A549 (cell line): Measurements from ENCODE around the gene OVAAL. TPM values are rescaled to one million over a fixed set of nuclear protein-coding genes. Genes with fewer than 3 reads are reported as not detected.

Source experiments
- ATAC-seq, 2 experiments: fragments of 200-7000 bp in 1 of 2; fragments of >200 bp in 1 of 2; cut with Nextera tagmentation in 1 of 2; cut with Tn5 transposase in 1 of 2; 3 replicates each; pipeline versions ENCODE4 v1.8.0 to v1.9.1; 2018 to 2020; ENCODE audit warnings: mild to moderate bottlenecking in 1 of 2, moderate library complexity in 1 of 2
- CTCF ChIA-PET: fragments of 300-600 bp; sonication (Branson Sonifier 250); formaldehyde crosslinking; extraction: SDS; loops from one replicate; lab custom pipeline; 2021; ENCODE audit warnings: antibody characterized with exemption, inconsistent platforms; lab: Yijun Ruan, JAX
- POLR2A ChIA-PET: fragments of 350-600 bp; formaldehyde crosslinking; extraction: SDS; loops from one replicate; lab custom pipeline; 2021; ENCODE audit warnings: antibody characterized with exemption, inconsistent platforms; lab: Yijun Ruan, JAX
- DNase-seq, 2 experiments: peaks; one replicate each; pipeline versions ENCODE4 v3.0.0 to v3.0.0-alpha.2; 2011 to 2016; ENCODE audit warnings: low read depth in 1 of 2, low spot score in 1 of 2
- FAIRE-seq: peaks from 2 replicates; lab custom pipeline; 2011; peaks lifted over from hg19 to GRCh38; lab: Jason Lieb, UNC
- H3K27ac ChIP-seq, 2 experiments: fragments of >200 bp; sonication (Bioruptor Twin); formaldehyde crosslinking; 3 replicates each; pipeline ENCODE4 v1.5.1; 2016 to 2017
- H3K4me1 ChIP-seq: fragments of >200 bp; sonication (Bioruptor Twin); formaldehyde crosslinking; 3 replicates; pipeline ENCODE4 v1.6.1; 2016
- H3K4me2 ChIP-seq: fragments of >200 bp; sonication (Bioruptor Twin); formaldehyde crosslinking; 3 replicates; pipeline ENCODE4 v1.6.1; 2016
- H3K4me3 ChIP-seq: fragments of >200 bp; sonication (Bioruptor Twin); formaldehyde crosslinking; 3 replicates; pipeline ENCODE4 v1.5.1; 2016
- H3K9me3 ChIP-seq: fragments of >200 bp; sonication (Bioruptor Twin); formaldehyde crosslinking; 3 replicates; pipeline ENCODE4 v1.6.1; 2016
- BHLHE40 ChIP-seq: IDR thresholded peaks from 2 replicates; pipeline ENCODE4 v1.6.1; 2012; ENCODE audit warnings: low read depth, low read length, inconsistent platforms
- CBX2 ChIP-seq: fragments of 200-600 bp; sonication (generic); IDR thresholded peaks from 2 replicates; pipeline ENCODE4 v1.6.1; 2016; ENCODE audit warnings: low read depth, mild to moderate bottlenecking, borderline replicate concordance
- CBX8 ChIP-seq: fragments of 200-600 bp; sonication (generic); IDR thresholded peaks from 2 replicates; pipeline ENCODE4 v1.6.1; 2016
- CEBPB ChIP-seq, 2 experiments: fragments of >200 bp in 1 of 2; sonication (Bioruptor Twin) in 1 of 2; formaldehyde crosslinking in 1 of 2; IDR thresholded peaks; 2 replicates each; pipeline ENCODE4 v1.6.1; 2012 to 2016
- CHD4 ChIP-seq: fragments of 200-600 bp; sonication (generic); IDR thresholded peaks from 2 replicates; pipeline ENCODE4 v1.6.1; 2016; ENCODE audit warnings: antibody characterized with exemption, mild to moderate bottlenecking, borderline replicate concordance
- EHF ChIP-seq: fragments of 250-450 bp; sonication (Bioruptor Pico); IDR thresholded peaks from 2 replicates; pipeline ENCODE4 v1.5.0; 2020; ENCODE audit warnings: mild to moderate bottlenecking
- EHMT2 ChIP-seq: fragments of 200-600 bp; sonication (generic); IDR thresholded peaks from 2 replicates; pipeline ENCODE4 v1.6.1; 2016; ENCODE audit warnings: antibody characterized with exemption, low read depth, mild to moderate bottlenecking, moderate library complexity
- FOSB ChIP-seq: fragments of 250-450 bp; sonication (Bioruptor Pico); IDR thresholded peaks from 2 replicates; pipeline ENCODE4 v1.5.0; 2020; ENCODE audit warnings: mild to moderate bottlenecking, moderate library complexity
- FOSL2 ChIP-seq, 2 experiments: fragments of 450-650 bp in 1 of 2; fragments of >200 bp in 1 of 2; sonication (Bioruptor Twin) in 1 of 2; formaldehyde crosslinking; IDR thresholded peaks; 2 replicates each; pipeline versions ENCODE4 v1.5.0 to v1.6.1; 2016 to 2020; ENCODE audit warnings: mild to moderate bottlenecking in 1 of 2, moderate library complexity in 1 of 2
- FOXS1 ChIP-seq: fragments of 250-450 bp; sonication (Bioruptor Pico); IDR thresholded peaks from 2 replicates; pipeline ENCODE4 v1.5.0; 2020; ENCODE audit warnings: mild to moderate bottlenecking, moderate library complexity
- GATA3 ChIP-seq: IDR thresholded peaks from 2 replicates; pipeline ENCODE4 v1.6.1; 2012; ENCODE audit warnings: borderline replicate concordance
- HDAC2 ChIP-seq: fragments of 200-600 bp; sonication (generic); IDR thresholded peaks from 2 replicates; pipeline ENCODE4 v1.6.1; 2016
- HEYL ChIP-seq: fragments of 250-450 bp; sonication (Bioruptor Pico); IDR thresholded peaks from 2 replicates; pipeline ENCODE4 v1.8.0; 2021; ENCODE audit warnings: mild to moderate bottlenecking, moderate library complexity
- HOXB5 ChIP-seq: fragments of 250-450 bp; sonication (Bioruptor Pico); IDR thresholded peaks from 2 replicates; pipeline ENCODE4 v1.5.0; 2020; ENCODE audit warnings: mild to moderate bottlenecking, moderate library complexity
- JUN ChIP-seq, 2 experiments: fragments of >200 bp; sonication (Bioruptor Twin); formaldehyde crosslinking; IDR thresholded peaks; 2 replicates in 1 of 2; 3 replicates in 1 of 2; pipeline ENCODE4 v1.6.1; 2016 to 2017
- JUNB ChIP-seq: fragments of >200 bp; sonication (Bioruptor Twin); formaldehyde crosslinking; IDR thresholded peaks from 2 replicates; pipeline ENCODE4 v1.6.1; 2016
- MAZ ChIP-seq: fragments of 150-350 bp; IDR thresholded peaks from 2 replicates; pipeline ENCODE4 v1.6.1; 2014; ENCODE audit warnings: antibody characterized with exemption, low read depth, low read length, borderline replicate concordance
- MYC ChIP-seq: IDR thresholded peaks from 2 replicates; pipeline ENCODE4 v1.6.1; 2012; ENCODE audit warnings: mild to moderate bottlenecking, inconsistent platforms, low read length, improper control_type of control experiment, borderline replicate concordance
- POLR2A ChIP-seq: IDR thresholded peaks from 2 replicates; pipeline ENCODE4 v1.6.1; 2012; ENCODE audit warnings: mild to moderate bottlenecking, low read length
- RARB ChIP-seq: fragments of 250-450 bp; sonication (Bioruptor Pico); IDR thresholded peaks from 2 replicates; pipeline ENCODE4 v1.8.0; 2021; ENCODE audit warnings: mild to moderate bottlenecking, moderate library complexity
- RCOR1 ChIP-seq: fragments of 150-350 bp; IDR thresholded peaks from 2 replicates; pipeline ENCODE4 v1.6.1; 2014; ENCODE audit warnings: antibody characterized with exemption, low read length, low read depth
- RFX5 ChIP-seq: fragments of 450-650 bp; IDR thresholded peaks from 2 replicates; pipeline ENCODE4 v1.7.1; 2014; ENCODE audit warnings: antibody characterized with exemption, mild to moderate bottlenecking, moderate library complexity
- SREBF2 ChIP-seq: fragments of 450-650 bp; IDR thresholded peaks from 2 replicates; pipeline ENCODE4 v1.6.1; 2014; ENCODE audit warnings: mild to moderate bottlenecking, moderate library complexity
- ZC3H11A ChIP-seq: fragments of 450-650 bp; IDR thresholded peaks from 2 replicates; pipeline ENCODE4 v1.6.1; 2014; ENCODE audit warnings: antibody characterized with exemption, mild to moderate bottlenecking
- ZNF302 ChIP-seq: fragments of 250-450 bp; sonication (Bioruptor Pico); IDR thresholded peaks from 2 replicates; pipeline ENCODE4 v1.9.0; 2021; ENCODE audit warnings: inconsistent platforms, mild to moderate bottlenecking, moderate library complexity
- WGBS: methylation state at CpG from one replicate; pipeline ENCODE4 v1.1.6; 2017; ENCODE audit errors: missing lambda C conversion rate; 5-methylcytosine and 5-hydroxymethylcytosine counted together
- polyA plus RNA-seq, 4 experiments: library from polyadenylated mRNA; depleted of rRNA in 3 of 4; stranded (reverse); fragments of >200 nt; fragmentation: RNase III in 1 of 4; extraction: RNeasy Plus Mini Kit Qiagen cat#74134 plus additional on column Dnase treatment in 1 of 4; gene quantifications; 2 replicates in 3 of 4; 3 replicates in 1 of 4; pipeline ENCODE4 v1.2.3, GENCODE V29; 2011 to 2017
- TF ChIP-seq, protein P1 (sequence below): fragments of 450-650 bp; IDR thresholded peaks from 2 replicates; pipeline ENCODE4 v1.6.1; 2014; ENCODE audit warnings: antibody characterized with exemption
- TF ChIP-seq, protein P2 (sequence below): fragments of >200 bp; sonication (Bioruptor Twin); formaldehyde crosslinking; IDR thresholded peaks from 2 replicates; pipeline ENCODE4 v1.6.1; 2016
- TF ChIP-seq, protein P3 (sequence below): IDR thresholded peaks from 2 replicates; pipeline ENCODE4 v1.6.1; 2012; ENCODE audit warnings: low read depth, borderline replicate concordance
- TF ChIP-seq, protein P4 (sequence below): fragments of 150-350 bp; IDR thresholded peaks from 2 replicates; pipeline ENCODE4 v1.6.1; 2014; ENCODE audit warnings: low read depth, mild to moderate bottlenecking, low read length
- TF ChIP-seq, protein P5 (sequence below): fragments of 200-600 bp; sonication (generic); IDR thresholded peaks from 2 replicates; pipeline ENCODE4 v1.6.1; 2016; ENCODE audit warnings: antibody characterized with exemption, mild to moderate bottlenecking, moderate library complexity

Gene OVAAL
- polyA plus RNA-seq, 2 of the 4 experiments (the other 2 are of a cell fraction): 0.08 TPM; not detected in 1

DNA sequence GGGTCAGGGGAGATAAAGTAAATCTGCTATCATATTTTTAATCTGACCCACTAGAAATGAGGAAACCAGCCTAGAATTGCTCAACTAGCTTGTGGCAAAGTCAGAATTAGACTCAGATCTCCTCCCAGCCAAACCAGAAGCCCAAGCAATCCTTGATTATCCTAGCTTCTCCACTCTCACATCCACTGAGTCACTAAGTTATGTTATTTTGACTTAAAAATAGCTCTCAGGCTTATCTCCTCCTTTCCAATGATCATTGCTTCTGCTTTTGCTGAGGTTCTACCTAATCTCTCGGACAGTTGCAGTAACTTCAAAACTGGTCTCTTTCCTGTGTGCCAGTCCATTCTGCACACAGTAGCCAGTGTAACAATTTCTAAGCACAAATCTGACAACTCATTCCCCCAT lies 22.9 kb downstream of the OVAAL start:
- Histone ChIP-seq H3K9me3 (no peaks in the 10 kb centered on the region), H3K27ac (peak overlapping the region in 1 of 2 experiments; percentile 68; a peak in 1 of 6 replicates), H3K4me2 (no peak overlapping the region), H3K4me3 (no peak overlapping the region), H3K4me1 (peaks cover 31% of the 10 kb centered on the region)
- FAIRE-seq: no peak
- DNase-seq: no peak
- WGBS: 94% methylated on average over 1 of the region's 1 CpG
- TF ChIP-seq CBX8 (no peak), HOXB5 (CRISPR knock-in tag) (no peak), BHLHE40 (no peak), JUNB (no peak), MAZ (no peak), HEYL (CRISPR knock-in tag) (no peak), FOSB (CRISPR knock-in tag) (no peak), CEBPB (IDR thresholded peaks at IDR 0.05) (no peak), ZNF302 (CRISPR knock-in tag) (no peak), JUN (IDR thresholded peaks at IDR 0.05) (no peak), MYC (no peak), CBX2 (no peak), POLR2A (no peak), RARB (CRISPR knock-in tag) (no peak), EHF (CRISPR knock-in tag) (no peak), GATA3 (no peak)
- TF ChIP-seq, protein P1, sequence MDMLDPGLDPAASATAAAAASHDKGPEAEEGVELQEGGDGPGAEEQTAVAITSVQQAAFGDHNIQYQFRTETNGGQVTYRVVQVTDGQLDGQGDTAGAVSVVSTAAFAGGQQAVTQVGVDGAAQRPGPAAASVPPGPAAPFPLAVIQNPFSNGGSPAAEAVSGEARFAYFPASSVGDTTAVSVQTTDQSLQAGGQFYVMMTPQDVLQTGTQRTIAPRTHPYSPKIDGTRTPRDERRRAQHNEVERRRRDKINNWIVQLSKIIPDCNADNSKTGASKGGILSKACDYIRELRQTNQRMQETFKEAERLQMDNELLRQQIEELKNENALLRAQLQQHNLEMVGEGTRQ: no peak
- TF ChIP-seq, protein P2, sequence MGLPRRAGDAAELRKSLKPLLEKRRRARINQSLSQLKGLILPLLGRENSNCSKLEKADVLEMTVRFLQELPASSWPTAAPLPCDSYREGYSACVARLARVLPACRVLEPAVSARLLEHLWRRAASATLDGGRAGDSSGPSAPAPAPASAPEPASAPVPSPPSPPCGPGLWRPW: no peak
- TF ChIP-seq, protein P3, sequence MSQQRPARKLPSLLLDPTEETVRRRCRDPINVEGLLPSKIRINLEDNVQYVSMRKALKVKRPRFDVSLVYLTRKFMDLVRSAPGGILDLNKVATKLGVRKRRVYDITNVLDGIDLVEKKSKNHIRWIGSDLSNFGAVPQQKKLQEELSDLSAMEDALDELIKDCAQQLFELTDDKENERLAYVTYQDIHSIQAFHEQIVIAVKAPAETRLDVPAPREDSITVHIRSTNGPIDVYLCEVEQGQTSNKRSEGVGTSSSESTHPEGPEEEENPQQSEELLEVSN: no peak
- ChIA-PET POLR2A (no interaction called here), CTCF (interaction anchor here (0.8 to 1.2 kb wide), 2 partner anchors 9 to 21 kb away, joined by 3 to 5 read pairs; no protein-coding TSS in a partner anchor)
- no peak for ATAC-seq

DNA sequence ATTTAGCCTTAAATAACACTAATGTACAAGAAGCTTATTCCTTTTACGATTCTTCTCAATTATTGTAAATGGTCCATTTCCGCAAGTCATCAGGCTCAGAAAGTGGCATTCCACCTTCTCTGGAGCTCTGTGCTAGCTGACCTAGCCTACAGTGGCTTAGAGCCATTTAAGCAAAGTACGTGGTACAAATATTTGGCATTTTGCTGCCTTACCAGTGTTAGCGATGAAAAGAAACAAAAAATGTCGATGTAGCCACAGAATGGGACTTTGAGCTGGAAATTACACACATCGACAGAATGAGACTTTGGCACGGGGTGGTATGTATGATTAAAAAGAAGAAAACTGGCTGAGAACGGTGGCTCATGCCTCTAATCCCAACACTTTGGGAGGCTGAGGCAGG lies 26.1 kb downstream of the OVAAL start:
- TF ChIP-seq ZNF302 (CRISPR knock-in tag) (no peak), SREBF2 (no peak), RFX5 (no peak), FOSL2 (IDR thresholded peaks at IDR 0.05) (no peak), FOSL2 (CRISPR knock-in tag; IDR thresholded peaks at IDR 0.05) (no peak), CHD4 (no peak)
- ATAC-seq: no peak
- Histone ChIP-seq H3K4me3 (no peak overlapping the region), H3K9me3 (peaks cover 9% of the 10 kb centered on the region; the same call in 2 of the 3 replicates), H3K27ac (peak overlapping the region; percentile 83 to 84), H3K4me2 (peak overlapping the region; percentile 57; the same call in 2 of the 3 replicates), H3K4me1 (peaks cover 39% of the 10 kb centered on the region)
- DNase-seq: no peak
- no peak for FAIRE-seq
- 93% methylated on average over 8 of the region's 8 CpGs for WGBS
- CTCF ChIA-PET: interaction anchor here (1.1 to 2.5 kb wide), 3 partner anchors 20 to 278 kb away, joined by 3 to 5 read pairs (median 3); no protein-coding TSS in a partner anchor
- POLR2A ChIA-PET: interaction anchor here (1.0 kb wide), 1 partner anchor 47 kb away, joined by 4 read pairs; the partner anchor contains the start of gene XPR1

DNA sequence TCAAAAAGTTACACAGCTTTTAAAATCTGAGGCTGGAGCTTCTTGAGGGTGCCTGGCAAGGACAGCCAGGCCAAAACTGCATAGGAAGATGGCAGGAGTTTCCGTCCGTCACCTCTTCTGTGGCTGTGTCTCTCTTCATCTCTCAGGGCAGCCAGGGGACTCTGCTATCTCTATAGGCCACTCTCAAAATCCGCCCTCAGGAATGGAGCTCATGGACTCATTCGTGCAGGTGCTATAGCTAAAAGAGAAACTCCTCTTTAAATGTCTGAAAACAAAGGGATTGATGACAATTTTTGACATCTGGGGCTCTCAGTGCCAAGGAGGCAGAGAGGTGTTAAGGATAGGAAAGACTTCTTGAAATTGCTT lies 27.2 kb downstream of the OVAAL start:
- peak overlapping the region; percentile 83 to 84 for H3K27ac ChIP-seq
- FAIRE-seq: no peak
- peaks cover 9% of the 10 kb centered on the region; the same call in 2 of the 3 replicates for H3K9me3 ChIP-seq
- ATAC-seq: peak in 1 of 2 experiments; percentile 18; a peak in 2 of 6 replicates
- no peak for DNase-seq
- H3K4me1 ChIP-seq: peaks cover 30% of the 10 kb centered on the region
- WGBS: 91% methylated on average over 4 of the region's 4 CpGs
- peak overlapping the region; percentile 57 for H3K4me2 ChIP-seq
- CTCF ChIA-PET: interaction anchor here (1.1 to 2.5 kb wide), 6 partner anchors 9 to 277 kb away, joined by 3 to 6 read pairs (median 4); no protein-coding TSS in a partner anchor
- POLR2A ChIA-PET: interaction anchor here (1.0 kb wide), 1 partner anchor 46 kb away, joined by 4 read pairs; the partner anchor contains the start of gene XPR1
- no peak overlapping the region for H3K4me3 ChIP-seq
- no peak for TF ChIP-seq EHMT2
- TF ChIP-seq RCOR1: no peak
- TF ChIP-seq FOXS1 (CRISPR knock-in tag): no peak
- no peak for TF ChIP-seq ZC3H11A
- no peak for TF ChIP-seq HDAC2
- TF ChIP-seq, protein P4, sequence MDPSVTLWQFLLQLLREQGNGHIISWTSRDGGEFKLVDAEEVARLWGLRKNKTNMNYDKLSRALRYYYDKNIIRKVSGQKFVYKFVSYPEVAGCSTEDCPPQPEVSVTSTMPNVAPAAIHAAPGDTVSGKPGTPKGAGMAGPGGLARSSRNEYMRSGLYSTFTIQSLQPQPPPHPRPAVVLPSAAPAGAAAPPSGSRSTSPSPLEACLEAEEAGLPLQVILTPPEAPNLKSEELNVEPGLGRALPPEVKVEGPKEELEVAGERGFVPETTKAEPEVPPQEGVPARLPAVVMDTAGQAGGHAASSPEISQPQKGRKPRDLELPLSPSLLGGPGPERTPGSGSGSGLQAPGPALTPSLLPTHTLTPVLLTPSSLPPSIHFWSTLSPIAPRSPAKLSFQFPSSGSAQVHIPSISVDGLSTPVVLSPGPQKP: no peak
- TF ChIP-seq CBX8: no peak
- TF ChIP-seq FOSB (CRISPR knock-in tag): no peak
- TF ChIP-seq, protein P5, sequence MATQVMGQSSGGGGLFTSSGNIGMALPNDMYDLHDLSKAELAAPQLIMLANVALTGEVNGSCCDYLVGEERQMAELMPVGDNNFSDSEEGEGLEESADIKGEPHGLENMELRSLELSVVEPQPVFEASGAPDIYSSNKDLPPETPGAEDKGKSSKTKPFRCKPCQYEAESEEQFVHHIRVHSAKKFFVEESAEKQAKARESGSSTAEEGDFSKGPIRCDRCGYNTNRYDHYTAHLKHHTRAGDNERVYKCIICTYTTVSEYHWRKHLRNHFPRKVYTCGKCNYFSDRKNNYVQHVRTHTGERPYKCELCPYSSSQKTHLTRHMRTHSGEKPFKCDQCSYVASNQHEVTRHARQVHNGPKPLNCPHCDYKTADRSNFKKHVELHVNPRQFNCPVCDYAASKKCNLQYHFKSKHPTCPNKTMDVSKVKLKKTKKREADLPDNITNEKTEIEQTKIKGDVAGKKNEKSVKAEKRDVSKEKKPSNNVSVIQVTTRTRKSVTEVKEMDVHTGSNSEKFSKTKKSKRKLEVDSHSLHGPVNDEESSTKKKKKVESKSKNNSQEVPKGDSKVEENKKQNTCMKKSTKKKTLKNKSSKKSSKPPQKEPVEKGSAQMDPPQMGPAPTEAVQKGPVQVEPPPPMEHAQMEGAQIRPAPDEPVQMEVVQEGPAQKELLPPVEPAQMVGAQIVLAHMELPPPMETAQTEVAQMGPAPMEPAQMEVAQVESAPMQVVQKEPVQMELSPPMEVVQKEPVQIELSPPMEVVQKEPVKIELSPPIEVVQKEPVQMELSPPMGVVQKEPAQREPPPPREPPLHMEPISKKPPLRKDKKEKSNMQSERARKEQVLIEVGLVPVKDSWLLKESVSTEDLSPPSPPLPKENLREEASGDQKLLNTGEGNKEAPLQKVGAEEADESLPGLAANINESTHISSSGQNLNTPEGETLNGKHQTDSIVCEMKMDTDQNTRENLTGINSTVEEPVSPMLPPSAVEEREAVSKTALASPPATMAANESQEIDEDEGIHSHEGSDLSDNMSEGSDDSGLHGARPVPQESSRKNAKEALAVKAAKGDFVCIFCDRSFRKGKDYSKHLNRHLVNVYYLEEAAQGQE: no peak
- no peak for TF ChIP-seq BHLHE40
